Esophagus muscularis mucosa (tissue), 4 donors: Measurements from ENCODE around the gene PCED1B.

ENCODE experiments used
- CTCF ChIP-seq, 3 experiments: fragments of 200-600 bp in 2 of 3; fragments of 450-650 bp in 1 of 3; sonication (generic) in 2 of 3; IDR thresholded peaks; one replicate each; pipeline ENCODE4 v1.5.1; 2017 to 2019; ENCODE audit warnings: antibody characterized with exemption in 3 of 3, mild to moderate bottlenecking in 2 of 3, moderate library complexity in 1 of 3
- EP300 ChIP-seq: sonication (generic); formaldehyde crosslinking; IDR thresholded peaks from one replicate; pipeline ENCODE4 v1.6.1; 2017; ENCODE audit warnings: antibody characterized with exemption
- POLR2A ChIP-seq: fragments of 450-650 bp; IDR thresholded peaks from one replicate; pipeline ENCODE4 v1.6.1; 2017; ENCODE audit warnings: antibody characterized with exemption, moderate library complexity, mild to moderate bottlenecking, low read depth

- no peak for TF ChIP-seq CTCF (IDR thresholded peaks at IDR 0.05)
- TF ChIP-seq POLR2A = no peak
- TF ChIP-seq EP300 = no peak
These were observed 72.7 kb downstream of the PCED1B start for GRCh38 chr12:47152095-47152494.
